Lower lobe of right lung (tissue), 2 donors: ENCODE data around the gene FOXP1. TPM values are rescaled to one million over a fixed set of nuclear protein-coding genes. Genes with fewer than 3 reads are reported as not detected.

Experiments
- ATAC-seq, 2 donors: fragments of 200-7000 bp; cut with Tn5 transposase; one replicate each; pipeline ENCODE4 v1.9.1; 2020 to 2022; ENCODE audit warnings: mild to moderate bottlenecking in 2 of 2, moderate library complexity in 2 of 2
- DNase-seq: peaks from one replicate; pipeline ENCODE4 v3.0.0-alpha.2; 2020
- H3K27ac ChIP-seq: fragments of 200-600 bp; one replicate; pipeline ENCODE4 v1.8.0; 2022
- H3K27me3 ChIP-seq: fragments of 200-600 bp; one replicate; pipeline ENCODE4 v1.8.0; 2022; ENCODE audit warnings: low read depth
- H3K36me3 ChIP-seq: fragments of 200-600 bp; one replicate; pipeline ENCODE4 v1.8.0; 2022; ENCODE audit warnings: mild to moderate bottlenecking
- H3K4me1 ChIP-seq: fragments of 200-600 bp; one replicate; pipeline ENCODE4 v1.8.0; 2022
- H3K4me3 ChIP-seq: fragments of 200-600 bp; one replicate; pipeline ENCODE4 v1.8.0; 2022; ENCODE audit warnings: mild to moderate bottlenecking
- H3K9me3 ChIP-seq: fragments of 200-600 bp; one replicate; pipeline ENCODE4 v1.8.0; 2022
- intact Hi-C: fragments of 100-400 bp; cut with DNase I; formaldehyde crosslinking; loops from one replicate; pipeline ENCODE4 v1.11.0; 2022
- total RNA-seq: library from RNA; stranded (reverse); fragmentation: NEBNext Ultra II Directional; extraction: Animal tissue kit (Norgen Biotek cat#: 25700); gene quantifications from one replicate; pipeline ENCODE4 v1.2.1, GENCODE V29; 2021
- TF ChIP-seq, protein P1 (sequence below): fragments of 200-600 bp; IDR thresholded peaks from one replicate; pipeline ENCODE4 v1.8.0; 2022; ENCODE audit warnings: antibody characterized with exemption, mild to moderate bottlenecking
- donor health status: DM: no; HTN: yes; CAD: no; lungs with severe emphysema.

FOXP1 gene
- total RNA-seq, 1 donor from 2014 or later = 138 TPM

DNA sequence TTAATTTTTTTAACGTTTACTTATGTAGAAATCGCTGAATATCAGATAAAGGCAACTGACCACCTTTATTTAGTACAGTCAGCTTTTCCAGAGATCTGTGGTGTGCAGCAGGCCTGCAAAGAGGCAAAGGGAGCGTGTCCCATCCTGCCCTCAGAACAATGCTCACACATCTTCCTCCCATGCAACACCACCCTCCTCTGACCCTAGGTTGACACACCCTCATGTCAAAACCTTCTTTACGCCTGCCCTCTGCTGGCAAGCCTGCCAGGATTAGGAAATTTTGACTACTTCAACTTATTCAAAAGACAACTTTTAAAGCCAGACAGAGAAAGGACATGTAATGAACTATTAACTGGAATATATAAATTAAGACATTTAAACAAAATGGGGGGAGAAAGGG, 513.7 kb downstream of the FOXP1 start:
- no peak overlapping the region for H3K27ac ChIP-seq
- H3K9me3 ChIP-seq = no peaks in the 10 kb centered on the region
- TF ChIP-seq, protein P1, sequence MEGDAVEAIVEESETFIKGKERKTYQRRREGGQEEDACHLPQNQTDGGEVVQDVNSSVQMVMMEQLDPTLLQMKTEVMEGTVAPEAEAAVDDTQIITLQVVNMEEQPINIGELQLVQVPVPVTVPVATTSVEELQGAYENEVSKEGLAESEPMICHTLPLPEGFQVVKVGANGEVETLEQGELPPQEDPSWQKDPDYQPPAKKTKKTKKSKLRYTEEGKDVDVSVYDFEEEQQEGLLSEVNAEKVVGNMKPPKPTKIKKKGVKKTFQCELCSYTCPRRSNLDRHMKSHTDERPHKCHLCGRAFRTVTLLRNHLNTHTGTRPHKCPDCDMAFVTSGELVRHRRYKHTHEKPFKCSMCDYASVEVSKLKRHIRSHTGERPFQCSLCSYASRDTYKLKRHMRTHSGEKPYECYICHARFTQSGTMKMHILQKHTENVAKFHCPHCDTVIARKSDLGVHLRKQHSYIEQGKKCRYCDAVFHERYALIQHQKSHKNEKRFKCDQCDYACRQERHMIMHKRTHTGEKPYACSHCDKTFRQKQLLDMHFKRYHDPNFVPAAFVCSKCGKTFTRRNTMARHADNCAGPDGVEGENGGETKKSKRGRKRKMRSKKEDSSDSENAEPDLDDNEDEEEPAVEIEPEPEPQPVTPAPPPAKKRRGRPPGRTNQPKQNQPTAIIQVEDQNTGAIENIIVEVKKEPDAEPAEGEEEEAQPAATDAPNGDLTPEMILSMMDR = peak; percentile 65
- intact Hi-C loops = loop anchor here (5.0 to 10.0 kb wide), 2 partner anchors 55 to 62 kb away; no protein-coding TSS in a partner anchor
- H3K27me3 ChIP-seq = no peaks in the 10 kb centered on the region
- peaks cover 52% of the 10 kb centered on the region for H3K4me1 ChIP-seq
- no peak overlapping the region for H3K4me3 ChIP-seq
- peak; percentile 63 for DNase-seq
- no peaks in the 10 kb centered on the region for H3K36me3 ChIP-seq
- peak; percentile 46 to 67 for ATAC-seq

DNA sequence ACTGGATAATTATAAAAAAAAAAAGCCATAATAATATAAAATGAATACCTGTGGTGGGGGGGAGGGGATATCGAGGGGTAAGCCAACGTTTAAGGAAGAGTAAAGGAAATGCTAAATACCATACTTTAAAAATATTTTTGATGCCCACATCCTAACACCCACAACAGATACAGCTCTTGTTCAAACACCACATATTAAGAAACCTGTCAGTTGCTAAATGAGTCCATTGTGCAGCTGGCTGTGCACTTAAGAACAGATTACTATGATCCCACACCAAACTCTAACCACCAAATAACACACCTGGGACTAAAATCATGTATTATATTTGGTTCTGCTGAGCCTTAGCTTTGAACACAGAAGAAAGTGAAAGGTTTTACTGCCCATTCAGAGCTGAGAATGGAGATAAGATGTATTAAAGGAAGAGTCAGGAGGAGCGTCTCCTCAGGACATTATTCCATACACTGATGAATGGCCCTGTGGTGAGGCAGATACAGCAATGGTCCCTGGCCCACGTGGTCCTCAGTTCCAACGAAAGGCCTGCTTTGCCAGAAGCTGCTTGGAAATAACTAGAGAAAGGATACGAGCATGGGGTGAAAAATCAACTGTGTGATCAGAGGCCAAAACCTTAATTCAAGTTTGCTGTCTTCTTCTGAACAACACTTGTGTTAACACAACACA, 515.4 kb downstream of the FOXP1 start:
- peaks cover 58% of the 10 kb centered on the region for H3K4me1 ChIP-seq
- intact Hi-C loops = loop anchor here (5.0 to 10.0 kb wide), 2 partner anchors 57 to 61 kb away; no protein-coding TSS in a partner anchor
- TF ChIP-seq, protein P1 = no peak
- no peaks in the 10 kb centered on the region for H3K27me3 ChIP-seq
- H3K36me3 ChIP-seq = no peaks in the 10 kb centered on the region
- H3K27ac ChIP-seq = no peak overlapping the region
- H3K9me3 ChIP-seq = no peaks in the 10 kb centered on the region
- DNase-seq (no peak), ATAC-seq (no peak)
- H3K4me3 ChIP-seq = no peak overlapping the region

DNA sequence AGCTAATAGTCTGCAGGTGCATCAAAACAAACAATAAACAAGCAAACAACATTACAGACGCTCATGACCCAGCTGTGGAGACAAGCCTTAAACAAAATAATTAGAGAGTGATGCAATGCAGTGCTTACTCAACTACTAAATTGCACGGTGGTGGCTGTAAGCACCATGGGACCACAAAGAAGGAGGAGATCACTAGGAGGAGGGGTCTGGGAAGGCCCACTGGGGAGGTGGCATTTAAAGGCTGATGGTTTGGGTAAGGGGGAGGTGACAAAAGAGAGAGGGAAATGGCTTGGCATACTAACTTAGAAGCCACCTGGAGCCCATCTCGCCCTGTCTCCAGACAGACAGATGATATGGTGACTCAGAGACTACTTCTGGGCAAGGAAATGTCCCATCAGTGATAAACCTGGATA, 516.7 kb downstream of the FOXP1 start:
- ATAC-seq = no peak
- peaks cover 70% of the 10 kb centered on the region for H3K4me1 ChIP-seq
- peak overlapping the region; percentile 93 for H3K27ac ChIP-seq
- no peaks in the 10 kb centered on the region for H3K36me3 ChIP-seq
- intact Hi-C loops = loop anchor here (5.0 to 10.0 kb wide), 2 partner anchors 58 to 60 kb away; no protein-coding TSS in a partner anchor
- no peaks in the 10 kb centered on the region for H3K9me3 ChIP-seq
- no peaks in the 10 kb centered on the region for H3K27me3 ChIP-seq
- peak overlapping the region; percentile 65 for H3K4me3 ChIP-seq
- TF ChIP-seq, protein P1 = no peak
- no peak for DNase-seq

DNA sequence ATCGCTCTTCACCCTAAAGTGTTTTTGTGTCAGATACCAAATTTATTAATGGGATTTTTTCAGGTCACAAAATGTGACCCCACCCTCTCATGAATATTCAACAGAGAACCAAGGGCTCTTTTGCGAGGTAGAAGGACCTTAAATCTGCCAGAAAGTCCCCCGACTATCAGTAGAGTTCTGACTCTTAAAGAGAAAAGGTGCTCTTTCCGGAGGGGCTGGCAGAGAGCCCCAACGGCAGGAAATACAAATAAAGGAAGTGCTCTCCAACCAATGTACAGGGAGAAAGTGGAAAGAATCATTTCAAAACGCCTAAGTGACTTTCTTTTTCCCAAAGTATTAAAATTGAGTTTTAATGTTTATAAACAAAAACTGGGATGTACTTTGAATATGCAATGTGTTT, 517.2 kb downstream of the FOXP1 start:
- peaks cover 73% of the 10 kb centered on the region for H3K4me1 ChIP-seq
- no peaks in the 10 kb centered on the region for H3K36me3 ChIP-seq
- H3K27ac ChIP-seq = peak overlapping the region; percentile 93
- H3K4me3 ChIP-seq = peak overlapping the region; percentile 65
- ATAC-seq (peak in 1 of 2 donors; percentile 28), DNase-seq (peak; percentile 53)
- intact Hi-C loops = loop anchor here (5.0 to 10.0 kb wide), 2 partner anchors 58 to 59 kb away; no protein-coding TSS in a partner anchor
- H3K9me3 ChIP-seq = no peaks in the 10 kb centered on the region
- TF ChIP-seq, protein P1 = no peak
- no peaks in the 10 kb centered on the region for H3K27me3 ChIP-seq

DNA sequence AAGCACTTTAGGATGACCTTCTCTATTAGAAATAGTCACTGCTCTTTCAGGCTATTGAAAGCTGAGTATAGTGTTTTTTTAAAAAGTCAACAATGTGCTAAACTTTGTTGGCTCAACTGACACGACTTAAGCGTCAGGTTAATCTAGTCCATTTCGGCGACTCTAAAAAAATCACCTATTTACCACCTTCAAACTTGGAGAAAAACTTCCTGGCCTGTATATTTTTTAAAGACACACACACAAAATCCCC, 517.8 kb downstream of the FOXP1 start:
- peak overlapping the region; percentile 65 for H3K4me3 ChIP-seq
- intact Hi-C loops = loop anchor here (5.0 to 10.0 kb wide), 2 partner anchors 58 to 59 kb away; no protein-coding TSS in a partner anchor
- H3K27ac ChIP-seq = peak overlapping the region; percentile 93
- peaks cover 73% of the 10 kb centered on the region for H3K4me1 ChIP-seq
- no peaks in the 10 kb centered on the region for H3K27me3 ChIP-seq
- no peaks in the 10 kb centered on the region for H3K36me3 ChIP-seq
- TF ChIP-seq, protein P1 = no peak
- ATAC-seq = peak in 1 of 2 donors; percentile 14
- no peaks in the 10 kb centered on the region for H3K9me3 ChIP-seq
- no peak for DNase-seq
